ENCODE measurements around the gene SYCE3.

SYCE3 gene

GRCh38 chr22:50532824-50533796 is 29.6 kb downstream of the SYCE3 start:
- Histone ChIP-seq H3K4me1 (ENCODE audit: insufficient read depth, low read length) (no peaks in the 10 kb centered on the region; the same call in 1 of the 2 replicates), H3K9ac (ENCODE audit: low read depth, low read length) (no peak overlapping the region)

GRCh38 chr22:50531962-50532674 is 30.6 kb downstream of the SYCE3 start:
- no peak overlapping the region for H3K9ac ChIP-seq (ENCODE audit: low read depth, low read length)
- peak overlapping the region; percentile 61; the same call in 1 of the 2 replicates for H3K4me3 ChIP-seq (ENCODE audit: low read length)
- peaks cover 68% of the 10 kb centered on the region for H3K27me3 ChIP-seq (ENCODE audit: insufficient read depth, low read length)
- H3K9me3 ChIP-seq (ENCODE audit: insufficient read depth, low read depth, low read length): no peaks in the 10 kb centered on the region
- H3K4me1 ChIP-seq (ENCODE audit: insufficient read depth, low read length): no peaks in the 10 kb centered on the region; the same call in 1 of the 2 replicates
- no peak overlapping the region for H3K27ac ChIP-seq (ENCODE audit: low read length)
- no peaks in the 10 kb centered on the region for H3K36me3 ChIP-seq (ENCODE audit: insufficient read depth, low read depth, low read length)

More at GRCh38 chr22:50532824-50533796, 29.6 kb downstream of the SYCE3 start:
- Histone ChIP-seq H3K9me3 (ENCODE audit: insufficient read depth, low read depth, low read length) (no peaks in the 10 kb centered on the region), H3K27me3 (ENCODE audit: insufficient read depth, low read length) (peaks cover 66% of the 10 kb centered on the region), H3K36me3 (ENCODE audit: insufficient read depth, low read depth, low read length) (no peaks in the 10 kb centered on the region), H3K4me3 (ENCODE audit: low read length) (no peak overlapping the region), H3K27ac (ENCODE audit: low read length) (no peak overlapping the region)

GRCh38 chr22:50531546-50531961 is 31.2 kb downstream of the SYCE3 start:
- peaks cover 74% of the 10 kb centered on the region for H3K27me3 ChIP-seq (ENCODE audit: insufficient read depth, low read length)
- H3K27ac ChIP-seq (ENCODE audit: low read length): no peak overlapping the region
- no peaks in the 10 kb centered on the region for H3K36me3 ChIP-seq (ENCODE audit: insufficient read depth, low read depth, low read length)
- no peaks in the 10 kb centered on the region for H3K9me3 ChIP-seq (ENCODE audit: insufficient read depth, low read depth, low read length)
- peak overlapping the region; percentile 61; the same call in 1 of the 2 replicates for H3K4me3 ChIP-seq (ENCODE audit: low read length)
- H3K9ac ChIP-seq (ENCODE audit: low read depth, low read length): no peak overlapping the region
- H3K4me1 ChIP-seq (ENCODE audit: insufficient read depth, low read length): peaks cover 2% of the 10 kb centered on the region; the same call in 1 of the 2 replicates

GRCh38 chr22:50530877-50531545 is 31.7 kb downstream of the SYCE3 start:
- Histone ChIP-seq H3K9me3 (ENCODE audit: insufficient read depth, low read depth, low read length) (no peaks in the 10 kb centered on the region), H3K27me3 (ENCODE audit: insufficient read depth, low read length) (peaks cover 76% of the 10 kb centered on the region), H3K9ac (ENCODE audit: low read depth, low read length) (no peak overlapping the region), H3K36me3 (ENCODE audit: insufficient read depth, low read depth, low read length) (no peaks in the 10 kb centered on the region), H3K27ac (ENCODE audit: low read length) (no peak overlapping the region), H3K4me3 (ENCODE audit: low read length) (peak overlapping the region; percentile 61), H3K4me1 (ENCODE audit: insufficient read depth, low read length) (peaks cover 3% of the 10 kb centered on the region; the same call in 1 of the 2 replicates)

GRCh38 chr22:50530580-50530876 is 32.2 kb downstream of the SYCE3 start:
- H3K4me3 ChIP-seq (ENCODE audit: low read length): peak overlapping the region; percentile 61; the same call in 1 of the 2 replicates
- no peak overlapping the region for H3K27ac ChIP-seq (ENCODE audit: low read length)
- H3K4me1 ChIP-seq (ENCODE audit: insufficient read depth, low read length): peaks cover 3% of the 10 kb centered on the region; the same call in 1 of the 2 replicates
- no peaks in the 10 kb centered on the region for H3K36me3 ChIP-seq (ENCODE audit: insufficient read depth, low read depth, low read length)
- no peak overlapping the region for H3K9ac ChIP-seq (ENCODE audit: low read depth, low read length)
- no peaks in the 10 kb centered on the region for H3K9me3 ChIP-seq (ENCODE audit: insufficient read depth, low read depth, low read length)
- peaks cover 76% of the 10 kb centered on the region for H3K27me3 ChIP-seq (ENCODE audit: insufficient read depth, low read length)

- Histone ChIP-seq H3K27ac (ENCODE audit: low read length) (no peak within 1 kb of the TSS), H3K4me1 (ENCODE audit: insufficient read depth, low read length) (peaks cover 3% of the 10 kb centered on the region; the same call in 1 of the 2 replicates), H3K9me3 (ENCODE audit: insufficient read depth, low read depth, low read length) (no peaks in the 10 kb centered on the region), H3K36me3 (ENCODE audit: insufficient read depth, low read depth, low read length) (no peaks in the 10 kb centered on the region), H3K27me3 (ENCODE audit: insufficient read depth, low read length) (peaks cover 76% of the 10 kb centered on the region), H3K4me3 (ENCODE audit: low read length) (peak within 1 kb of the TSS; percentile 61; the same call in 1 of the 2 replicates), H3K9ac (ENCODE audit: low read depth, low read length) (no peak within 1 kb of the TSS)
Measured at GRCh38 chr22:50529897-50530579, 32.7 kb downstream of the SYCE3 start, which contains the start of gene TYMP. Gene TYMP (minus strand): TSS chr22:50530012. CDS start chr22:50529709, 303 bp downstream.

GRCh38 chr22:50529416-50529896 is 33.3 kb downstream of the SYCE3 start:
- H3K36me3 ChIP-seq (ENCODE audit: insufficient read depth, low read depth, low read length): 0 out of 2 replicates have a peak, but pooled peaks cover under 1% of the 10 kb centered on the region
- H3K4me3 ChIP-seq (ENCODE audit: low read length): no peak overlapping the region
- no peaks in the 10 kb centered on the region for H3K9me3 ChIP-seq (ENCODE audit: insufficient read depth, low read depth, low read length)
- peaks cover 76% of the 10 kb centered on the region for H3K27me3 ChIP-seq (ENCODE audit: insufficient read depth, low read length)
- H3K27ac ChIP-seq (ENCODE audit: low read length): no peak overlapping the region
- H3K9ac ChIP-seq (ENCODE audit: low read depth, low read length): no peak overlapping the region
- peaks cover 3% of the 10 kb centered on the region; the same call in 1 of the 2 replicates for H3K4me1 ChIP-seq (ENCODE audit: insufficient read depth, low read length)

- peaks cover 7% of the 10 kb centered on the region; the same call in 1 of the 2 replicates for H3K36me3 ChIP-seq (ENCODE audit: insufficient read depth, low read depth, low read length)
- H3K4me3 ChIP-seq (ENCODE audit: low read length): no peak overlapping the region
- no peaks in the 10 kb centered on the region for H3K9me3 ChIP-seq (ENCODE audit: insufficient read depth, low read depth, low read length)
- H3K4me1 ChIP-seq (ENCODE audit: insufficient read depth, low read length): peaks cover 3% of the 10 kb centered on the region; the same call in 1 of the 2 replicates
- H3K27ac ChIP-seq (ENCODE audit: low read length): no peak overlapping the region
- H3K27me3 ChIP-seq (ENCODE audit: insufficient read depth, low read length): peaks cover 75% of the 10 kb centered on the region
- no peak overlapping the region for H3K9ac ChIP-seq (ENCODE audit: low read depth, low read length)
Measured at GRCh38 chr22:50528682-50529415, 33.9 kb downstream of the SYCE3 start.

- Histone ChIP-seq H3K4me3 (ENCODE audit: low read length) (no peak overlapping the region), H3K9ac (ENCODE audit: low read depth, low read length) (no peak overlapping the region), H3K36me3 (ENCODE audit: insufficient read depth, low read depth, low read length) (peaks cover 14% of the 10 kb centered on the region; the same call in 1 of the 2 replicates), H3K27me3 (ENCODE audit: insufficient read depth, low read length) (peaks cover 67% of the 10 kb centered on the region), H3K9me3 (ENCODE audit: insufficient read depth, low read depth, low read length) (no peaks in the 10 kb centered on the region), H3K4me1 (ENCODE audit: insufficient read depth, low read length) (peaks cover 3% of the 10 kb centered on the region; the same call in 1 of the 2 replicates), H3K27ac (ENCODE audit: low read length) (no peak overlapping the region)
Measured at GRCh38 chr22:50527921-50528681, 34.6 kb downstream of the SYCE3 start.
